Measurements from ENCODE around the gene ZNF473. TPM values are rescaled to one million over a fixed set of nuclear protein-coding genes. Genes with fewer than 3 reads are reported as not detected.

The ZNF473 gene
- total and polyA plus RNA-seq, 2 of the 13 experiments (the other 11 are each of a cell fraction or from before 2014, with no cell fraction given): 5.8 to 11.9 TPM

- no peak for TF ChIP-seq LRRFIP1 (CRISPR knock-in tag; conservative IDR thresholded peaks at IDR 0.05)
- no peak for TF ChIP-seq ZNF879 (CRISPR knock-in tag; IDR thresholded peaks at IDR 0.05)
- TF ChIP-seq TAF15 (IDR thresholded peaks at IDR 0.05; ENCODE audit: low read depth, low read length, poor library complexity, severe bottlenecking): no peak
- TF ChIP-seq SUZ12 (IDR thresholded peaks at IDR 0.05; ENCODE audit: low read depth, low read length): no peak
Observed at GRCh38 chr19:49976496-49976895, 49.3 kb upstream of the ZNF473 start (continued).

- intact Hi-C loops (cut with micrococcal nuclease; ENCODE audit: unreplicated experiment) (no loop called here), in situ Hi-C loops (cut with HindIII; ENCODE audit: extremely low pct_ligation_motif_present, low pct_unique_long_range_greater_than_20kb) (loop anchor here (5.0 kb wide), 1 partner anchor 40 kb away; no protein-coding TSS in a partner anchor)
- DNase-seq (ENCODE audit: low spot score): no peak
- BruUV-seq (replicated peaks): no TSS peak
- no peak for FAIRE-seq
- ChIA-PET POLR2A (no interaction called here), CTCF (ENCODE audit: low intra/inter-chr PET ratio, low total read pairs) (no interaction called here)
- Histone ChIP-seq H3K36me3 (replicated peaks in 1 of 2; ENCODE audit: control insufficient read depth in 1 of 2, insufficient read depth in 2 of 2, low read length in 2 of 2) (peaks cover 0 to 1% of the 10 kb centered on the region in 2 experiments; a peak in 1 of 5 replicates), H4K20me1 (ENCODE audit: insufficient read depth, low read length) (no peaks in the 10 kb centered on the region), H3K4me3 (replicated peaks in 1 of 3; ENCODE audit: insufficient read depth in 1 of 3, low read depth in 2 of 3, low read length in 3 of 3) (no peak overlapping the region), H3K27me3 (ENCODE audit: control insufficient read depth in 1 of 2, insufficient read depth in 2 of 2, low read length in 2 of 2) (no peaks in the 10 kb centered on the region), H3K9ac (ENCODE audit: insufficient read depth, low read depth, low read length) (no peak overlapping the region), H3K27ac (ENCODE audit: extremely low read length, insufficient read depth, low read length) (no peak overlapping the region), H2AFZ (ENCODE audit: low read length) (no peak overlapping the region), H3K4me1 (ENCODE audit: insufficient read depth, low read length) (no peaks in the 10 kb centered on the region), H3K79me2 (ENCODE audit: insufficient read depth, low read length) (no peaks in the 10 kb centered on the region), H3K4me2 (ENCODE audit: low read depth, low read length) (no peak overlapping the region), H3K9me3 (ENCODE audit: low read length) (no peaks in the 10 kb centered on the region)
- 92% methylated on average over 10 of the region's 13 CpGs for WGBS (ENCODE audit: low lambda C conversion rate)
- no peak for ATAC-seq
- TF ChIP-seq ATF6 (CRISPR knock-in tag; conservative IDR thresholded peaks at IDR 0.05) (no peak), SOX6 (IDR thresholded peaks at IDR 0.05) (no peak), SOX6 (CRISPR knock-in tag; IDR thresholded peaks at IDR 0.05) (no peak), FOXK1 (CRISPR knock-in tag; IDR thresholded peaks at IDR 0.05; ENCODE audit: borderline replicate concordance, low read depth) (no peak), YY1 (IDR thresholded peaks at IDR 0.05; ENCODE audit: insufficient read depth, insufficient replicate concordance, low read depth, low read length) (no peak), KLF12 (CRISPR knock-in tag; IDR thresholded peaks at IDR 0.05; ENCODE audit: borderline replicate concordance) (no peak), ZNF660 (CRISPR knock-in tag; IDR thresholded peaks at IDR 0.05; ENCODE audit: borderline replicate concordance, low read depth) (no peak), ZNF138 (CRISPR knock-in tag; IDR thresholded peaks at IDR 0.05; ENCODE audit: low read depth) (no peak), ZMYM4 (CRISPR knock-in tag; IDR thresholded peaks at IDR 0.05) (no peak)
Observed at GRCh38 chr19:49977076-49977475, 48.7 kb upstream of the ZNF473 start.
